OCI-LY3 (cell line): ENCODE results near the gene PSMC3.

Experiments used
- H2AFZ ChIP-seq: fragments of 200-600, 300-600 bp; shearing (Covaris generic); 2 replicates; pipeline ENCODE4 v1.6.0; 2014; ENCODE audit warnings: antibody characterized with exemption, low read depth, low read length
- H3K27ac ChIP-seq: fragments of 200-600, 300-600 bp; sonication (generic); 2 replicates; pipeline ENCODE4 v1.5.1; 2014; ENCODE audit warnings: mild to moderate bottlenecking, low read length, moderate library complexity, mixed read lengths
- H3K27me3 ChIP-seq: fragments of 200-600, 300-600 bp; sonication (generic); 2 replicates; pipeline ENCODE4 v1.6.1; 2014; ENCODE audit warnings: low read depth, low read length, mixed read lengths
- H3K36me3 ChIP-seq: fragments of 200-600, 300-600 bp; sonication (generic); replicated peaks from 2 replicates; pipeline ENCODE3; 2014; ENCODE audit warnings: low read depth, low read length, mixed read lengths
- H3K4me1 ChIP-seq: fragments of 300-600, 200-600 bp; sonication (generic); 2 replicates; pipeline ENCODE4 v1.6.1; 2014; ENCODE audit warnings: low read length, mixed read lengths
- H3K4me2 ChIP-seq: fragments of 200-600, 300-600 bp; sonication (generic); 2 replicates; pipeline ENCODE4 v1.6.1; 2014; ENCODE audit warnings: low read length, mixed read lengths
- H3K4me3 ChIP-seq: fragments of 300-600, 200-600 bp; sonication (generic); 2 replicates; pipeline ENCODE4 v1.5.1; 2014; ENCODE audit warnings: antibody characterized with exemption, mild to moderate bottlenecking, low read length, moderate library complexity
- H3K79me2 ChIP-seq: fragments of 300-600, 200-600 bp; shearing (Covaris generic); 2 replicates; pipeline ENCODE4 v1.6.1; 2014; ENCODE audit warnings: mild to moderate bottlenecking, low read length, mixed read lengths
- H3K9ac ChIP-seq: fragments of 300-600, 200-600 bp; shearing (Covaris generic); 2 replicates; pipeline ENCODE4 v1.6.0; 2014; ENCODE audit warnings: mild to moderate bottlenecking, low read length, moderate library complexity
- H3K9me3 ChIP-seq: fragments of 200-600, 300-600 bp; shearing (Covaris generic); 2 replicates; pipeline ENCODE4 v1.6.1; 2014; ENCODE audit warnings: low read length, mixed read lengths; ENCODE audit not compliant: insufficient read depth
- H4K20me1 ChIP-seq: fragments of 200-600, 300-600 bp; sonication (generic); 2 replicates; pipeline ENCODE4 v1.6.1; 2016; ENCODE audit warnings: low read length, mixed read lengths; ENCODE audit not compliant: insufficient read depth
- CTCF ChIP-seq: fragments of 200-600, 300-600 bp; sonication (generic); IDR thresholded peaks from 2 replicates; pipeline ENCODE4 v1.5.1; 2014; ENCODE audit warnings: antibody characterized with exemption, low read length, low read depth
- EZH2phosphoT487 ChIP-seq: fragments of 200-600 bp; shearing (Covaris generic); IDR thresholded peaks from 2 replicates; pipeline ENCODE4 v1.6.1; 2018; ENCODE audit warnings: antibody characterized with exemption, mixed run types, low read depth

The PSMC3 gene

GRCh38 chr11:47387944-47388696 lies 38.1 kb downstream of the PSMC3 start:
- Histone ChIP-seq H3K79me2 (no peaks in the 10 kb centered on the region), H3K36me3 (no peaks in the 10 kb centered on the region), H4K20me1 (no peaks in the 10 kb centered on the region), H3K4me3 (no peak overlapping the region), H3K27ac (no peak overlapping the region), H3K4me1 (peaks cover 19% of the 10 kb centered on the region), H3K27me3 (no peaks in the 10 kb centered on the region), H2AFZ (no peak overlapping the region), H3K9me3 (no peaks in the 10 kb centered on the region), H3K9ac (no peak overlapping the region), H3K4me2 (no peak overlapping the region)
- no peak for TF ChIP-seq EZH2phosphoT487
- TF ChIP-seq CTCF = no peak

- Histone ChIP-seq H3K36me3 (no peaks in the 10 kb centered on the region), H3K27ac (no peak overlapping the region), H4K20me1 (no peaks in the 10 kb centered on the region), H3K27me3 (no peaks in the 10 kb centered on the region), H3K79me2 (no peaks in the 10 kb centered on the region), H3K4me2 (no peak overlapping the region), H3K9me3 (no peaks in the 10 kb centered on the region), H3K4me1 (no peaks in the 10 kb centered on the region), H3K4me3 (no peak overlapping the region), H3K9ac (no peak overlapping the region), H2AFZ (no peak overlapping the region)
- TF ChIP-seq EZH2phosphoT487 (no peak), CTCF (no peak)
Observed at GRCh38 chr11:47384498-47384897, 41.7 kb downstream of the PSMC3 start.

- no peak overlapping the region for H3K9ac ChIP-seq
- H3K9me3 ChIP-seq = no peaks in the 10 kb centered on the region
- H3K79me2 ChIP-seq = peaks cover 9% of the 10 kb centered on the region
- H3K27me3 ChIP-seq = no peaks in the 10 kb centered on the region
- no peaks in the 10 kb centered on the region for H3K36me3 ChIP-seq
- no peaks in the 10 kb centered on the region for H4K20me1 ChIP-seq
- TF ChIP-seq CTCF (no peak), EZH2phosphoT487 (no peak)
- H2AFZ ChIP-seq = no peak overlapping the region
- no peak overlapping the region for H3K27ac ChIP-seq
- no peak overlapping the region for H3K4me2 ChIP-seq
- no peak overlapping the region for H3K4me3 ChIP-seq
- peaks cover 9% of the 10 kb centered on the region for H3K4me1 ChIP-seq
Observed at GRCh38 chr11:47383071-47383470, 43.2 kb downstream of the PSMC3 start.

GRCh38 chr11:47380078-47380477 lies 46.2 kb downstream of the PSMC3 start:
- Histone ChIP-seq H3K9ac (no peak overlapping the region), H3K27me3 (no peaks in the 10 kb centered on the region), H3K79me2 (peaks cover 32% of the 10 kb centered on the region), H4K20me1 (no peaks in the 10 kb centered on the region), H3K4me3 (no peak overlapping the region), H2AFZ (no peak overlapping the region), H3K4me1 (peaks cover 22% of the 10 kb centered on the region), H3K9me3 (no peaks in the 10 kb centered on the region), H3K4me2 (no peak overlapping the region), H3K36me3 (no peaks in the 10 kb centered on the region), H3K27ac (no peak overlapping the region)
- TF ChIP-seq CTCF = no peak
- no peak for TF ChIP-seq EZH2phosphoT487
